GM18907 (cell line): ENCODE measurements around the gene RAP1GAP2.
"Not testable (repeated sequence)": the region's sequence is repeated elsewhere in the genome, so short reads cannot be mapped to it uniquely, and the experiment has no call there.

ENCODE experiments used
- ATAC-seq: cut with Tn5 transposase; IDR thresholded peaks from one replicate; pipeline ENCODE4 v1.9.1; 2021; ENCODE audit warnings: mild to moderate bottlenecking, moderate library complexity; ENCODE audit not compliant: unreplicated experiment

RAP1GAP2 gene

DNA sequence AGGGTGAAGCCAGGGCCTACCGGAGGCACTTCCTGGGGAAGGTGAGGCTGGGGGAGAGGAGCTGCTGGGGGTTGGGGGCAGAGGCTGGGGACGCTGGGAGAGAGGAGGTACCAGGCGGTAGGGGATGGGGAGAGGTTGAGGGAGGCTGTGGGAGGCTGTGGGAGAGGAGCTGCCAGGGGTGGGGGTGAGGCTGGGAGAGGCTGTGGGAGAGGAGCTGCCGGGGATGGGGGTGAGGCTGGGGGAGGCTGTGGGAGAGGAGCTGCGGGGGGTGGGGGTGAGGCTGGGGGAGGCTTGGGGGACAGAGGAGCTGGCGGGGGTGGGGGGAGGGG, 167.8 kb downstream of the RAP1GAP2 start:
- ATAC-seq, result no peak

DNA sequence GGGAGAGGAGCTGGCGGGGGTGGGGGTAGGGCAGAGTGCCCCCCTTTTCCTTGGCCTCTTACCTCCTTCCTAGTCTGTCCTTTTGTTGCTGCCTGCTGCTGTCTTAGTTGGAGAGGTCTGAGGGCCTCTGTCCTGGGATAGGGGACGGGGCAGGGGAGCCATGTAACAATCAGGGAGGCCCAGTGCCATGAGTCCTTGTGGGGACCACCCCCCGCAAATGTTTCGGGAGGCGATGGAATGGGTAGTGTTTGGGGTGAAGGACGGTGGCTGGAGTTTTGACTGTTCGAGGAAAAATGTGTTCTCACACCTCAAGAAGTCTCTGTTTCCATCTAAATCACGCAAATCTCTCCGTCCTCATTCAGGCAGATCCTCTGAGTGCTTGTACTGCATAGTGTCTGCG, 168.1 kb downstream of the RAP1GAP2 start:
- ATAC-seq, result no peak

DNA sequence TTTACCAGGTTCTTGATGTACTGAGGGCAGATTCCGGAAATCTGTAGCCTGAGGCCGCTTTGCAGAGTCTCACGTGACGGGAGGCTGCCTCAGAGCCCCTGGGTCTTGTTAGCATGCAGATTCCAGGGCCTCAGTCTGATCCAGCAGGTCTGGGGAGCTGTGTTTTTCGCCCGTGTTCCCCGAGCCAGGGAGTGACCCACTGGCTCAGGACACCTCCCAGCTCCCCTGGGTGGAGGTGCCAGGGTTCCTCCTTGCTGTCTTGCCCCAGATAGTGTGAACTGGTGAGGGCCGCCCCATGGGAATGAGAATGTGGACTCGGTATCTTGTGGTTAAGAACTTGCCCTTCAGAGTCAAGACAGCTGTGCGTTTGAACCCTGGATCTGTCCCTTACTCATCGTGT, 168.6 kb downstream of the RAP1GAP2 start:
- no peak for ATAC-seq

DNA sequence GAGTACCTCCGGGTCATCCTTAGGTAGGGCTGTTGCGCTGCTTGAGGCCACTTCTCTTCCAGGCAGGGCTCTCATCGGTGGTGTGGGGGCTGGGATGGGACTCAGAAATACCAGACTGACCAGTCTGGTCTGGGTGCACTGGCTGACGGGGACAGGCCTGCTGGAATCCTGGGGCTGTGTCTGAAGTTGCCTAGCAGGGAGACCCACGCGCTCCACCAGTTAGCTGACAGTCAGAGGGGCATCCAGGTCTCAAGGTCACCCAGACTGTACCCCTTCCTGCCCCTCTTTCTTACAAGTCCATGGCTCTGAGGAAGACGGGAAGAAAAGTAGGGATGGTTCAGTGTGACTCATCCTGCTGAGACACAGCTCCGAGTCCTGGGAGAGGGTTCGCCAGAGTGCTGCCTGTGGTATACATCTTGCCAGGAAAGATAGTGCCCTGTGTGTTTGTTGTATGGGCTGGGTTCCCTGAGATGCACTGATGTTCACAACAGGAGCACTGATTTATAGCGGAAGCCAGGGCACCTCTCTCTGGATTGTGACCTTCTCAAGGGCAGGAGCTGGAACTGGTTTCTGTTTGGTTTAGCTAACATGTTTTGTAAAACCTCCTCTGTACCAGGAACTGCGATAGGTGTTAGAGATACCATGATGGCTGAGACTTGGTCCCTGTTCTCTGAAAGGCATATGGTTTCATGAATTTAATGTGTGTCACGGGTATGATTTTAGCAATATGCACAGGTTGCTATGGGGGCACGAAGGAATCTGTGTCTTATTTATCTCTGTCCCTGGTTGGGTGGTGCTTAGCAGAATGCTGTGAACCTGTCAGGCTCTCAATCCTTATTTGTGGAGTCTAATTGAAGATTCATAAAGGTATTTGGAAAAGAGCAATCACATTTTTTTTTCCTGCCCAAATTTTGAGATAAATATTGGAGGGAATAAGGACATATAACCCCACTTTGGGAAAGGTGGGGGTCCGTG, 169.7 kb downstream of the RAP1GAP2 start:
- ATAC-seq, result no peak

DNA sequence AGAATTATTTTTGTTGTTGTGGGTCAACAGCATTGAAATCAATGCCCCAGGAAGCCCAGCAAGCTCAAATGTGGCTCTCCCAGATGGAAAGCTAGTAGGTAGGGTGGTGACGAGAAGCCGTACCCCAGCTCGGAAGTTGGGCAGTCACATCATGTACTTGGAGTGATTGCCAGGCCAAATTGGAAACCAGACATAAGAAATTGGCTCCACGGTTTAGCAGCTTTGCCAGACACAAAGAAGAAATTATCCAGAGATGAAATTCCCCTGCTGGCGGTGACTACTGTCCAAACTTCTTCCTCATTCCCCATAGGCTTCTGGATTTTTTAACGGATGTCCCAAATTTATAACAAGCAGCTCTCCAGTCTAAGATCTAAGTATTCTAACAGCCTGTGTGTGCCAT, 171.3 kb downstream of the RAP1GAP2 start:
- no peak for ATAC-seq

DNA sequence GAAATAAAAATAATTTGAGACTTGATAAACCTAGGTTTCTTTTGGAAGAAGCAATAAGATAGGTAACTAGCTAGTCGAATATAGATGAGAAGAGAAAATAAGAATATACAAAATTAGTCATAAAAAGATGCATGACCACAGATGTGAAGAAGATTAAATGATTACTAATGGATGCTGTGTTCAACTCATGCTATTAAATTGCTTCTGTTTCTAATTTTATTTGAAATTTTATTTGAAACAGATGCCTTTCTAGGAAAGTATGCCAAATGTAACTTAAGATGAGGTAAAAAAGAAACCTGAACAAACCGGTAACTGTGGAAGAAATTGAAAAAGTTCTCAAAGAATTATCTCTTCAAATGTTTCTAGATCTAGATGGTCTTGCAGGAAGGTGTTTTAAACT, 175.6 kb downstream of the RAP1GAP2 start:
- ATAC-seq, result no peak

DNA sequence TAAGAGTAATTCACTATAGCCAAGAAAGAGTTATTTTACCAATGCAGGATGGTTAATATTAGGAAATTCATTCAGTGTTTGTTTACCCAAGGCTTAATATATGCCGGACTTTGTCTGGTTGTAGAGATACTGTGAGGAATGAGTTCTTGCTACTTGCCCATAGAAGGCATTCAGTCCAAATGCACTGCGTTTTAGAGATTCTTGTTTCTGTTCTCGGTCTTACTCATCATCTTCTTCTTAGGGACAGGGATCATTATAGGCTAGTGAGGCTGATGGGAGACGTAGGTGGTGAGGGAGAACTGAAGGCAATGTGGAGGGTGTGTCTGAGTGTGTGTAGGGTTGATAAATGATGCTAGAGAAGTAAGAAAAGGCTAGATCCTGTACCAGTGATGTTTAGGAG, 176.5 kb downstream of the RAP1GAP2 start:
- no peak for ATAC-seq

DNA sequence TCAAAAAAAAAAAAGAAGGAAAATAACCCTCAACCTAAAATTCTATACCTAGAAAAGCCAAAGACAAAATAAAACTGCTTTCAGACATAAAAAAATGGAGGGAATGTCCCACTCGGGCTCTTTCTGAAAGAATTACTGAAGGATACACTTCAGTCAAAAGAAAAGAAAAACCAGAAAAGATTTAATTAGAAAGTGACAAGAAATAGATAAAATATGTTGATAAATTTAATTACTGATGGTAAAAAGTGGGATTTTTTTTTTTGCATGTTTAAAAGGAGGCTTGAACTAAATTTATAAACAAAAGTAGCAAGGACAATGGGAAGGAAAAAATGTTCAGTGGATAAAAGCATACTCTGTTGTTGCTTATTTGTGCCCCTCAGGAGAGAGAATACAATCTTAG, 178.1 kb downstream of the RAP1GAP2 start:
- ATAC-seq, result no peak

DNA sequence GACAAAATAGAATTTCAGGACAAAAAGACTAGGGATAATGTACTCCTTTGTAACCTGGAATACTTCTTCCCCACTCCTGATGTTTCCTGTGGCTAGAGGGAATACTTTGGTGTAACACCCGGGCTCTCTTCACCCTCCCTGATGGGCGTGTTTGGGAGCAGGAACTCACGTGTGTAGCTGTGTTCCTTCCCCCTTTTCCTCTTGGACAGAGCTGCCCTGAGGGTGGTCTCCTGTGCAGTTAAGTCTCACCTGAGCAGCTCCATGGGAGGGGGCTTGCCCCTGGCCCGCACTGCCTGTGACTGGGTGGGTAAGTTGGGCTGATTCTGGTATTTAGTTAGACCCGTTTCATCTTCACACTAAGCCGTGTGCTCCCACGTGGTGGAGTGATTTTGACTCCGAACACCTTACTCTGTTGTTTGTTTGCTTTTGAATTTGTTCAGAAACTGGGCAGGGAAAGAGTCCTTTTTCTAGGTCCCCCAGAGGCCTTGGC, 179.3 kb downstream of the RAP1GAP2 start:
- no peak for ATAC-seq

DNA sequence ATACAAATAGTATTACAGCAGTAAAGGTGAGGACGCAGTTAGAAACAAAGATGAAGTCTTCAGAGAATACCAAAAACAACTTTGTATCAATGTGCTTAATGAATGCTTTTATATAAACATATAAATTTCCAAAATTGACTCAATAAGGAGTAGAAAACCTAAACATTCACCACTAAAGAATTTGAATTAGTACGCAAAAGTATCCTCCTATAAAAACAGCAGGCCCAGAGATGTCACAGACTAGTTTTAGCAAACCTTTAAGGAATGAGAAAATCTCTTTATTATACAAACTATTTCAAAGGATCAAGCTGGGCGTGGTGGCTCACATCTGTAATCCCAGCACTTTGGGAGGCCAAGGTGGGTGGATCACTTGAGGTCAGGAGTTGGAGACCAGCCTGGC, 180.9 kb downstream of the RAP1GAP2 start:
- no peak for ATAC-seq

DNA sequence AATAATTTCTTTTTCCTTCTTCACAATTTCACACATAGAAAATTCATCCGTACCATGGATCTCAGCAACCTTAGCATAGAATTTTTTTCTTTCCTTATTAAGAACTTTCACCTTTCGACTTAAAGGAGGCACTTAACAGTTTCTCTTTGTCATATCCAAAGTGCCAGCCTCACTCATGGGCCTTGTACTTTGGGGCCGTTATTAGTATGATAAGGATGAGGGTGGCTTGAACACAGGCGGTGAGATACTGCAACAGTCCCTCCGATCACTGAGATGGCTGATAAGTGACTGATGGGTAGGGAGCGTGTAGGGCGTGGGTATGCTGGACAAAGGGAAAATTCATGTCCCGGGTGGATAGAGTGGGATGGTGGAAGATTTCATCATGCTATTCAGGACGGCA, 181.9 kb downstream of the RAP1GAP2 start:
- ATAC-seq, result no peak

DNA sequence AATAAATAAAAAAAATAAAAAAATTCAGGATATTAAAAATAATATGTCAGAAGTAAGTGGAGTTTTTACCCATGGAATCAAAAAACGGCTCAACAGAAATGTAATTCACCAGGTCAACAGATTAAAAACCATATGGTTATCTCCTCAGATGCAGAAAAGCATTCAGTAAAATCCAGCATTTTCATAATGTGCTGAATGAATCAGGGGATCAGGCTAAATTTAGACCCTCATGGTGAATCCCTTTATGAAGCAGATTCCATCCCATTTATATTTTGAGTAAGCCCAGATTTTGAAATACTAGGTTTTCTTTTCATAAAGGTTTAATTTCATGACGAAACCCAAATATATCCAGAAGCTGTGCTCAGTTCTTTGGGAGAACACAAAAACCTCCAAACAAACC, 182.8 kb downstream of the RAP1GAP2 start:
- no peak for ATAC-seq

DNA sequence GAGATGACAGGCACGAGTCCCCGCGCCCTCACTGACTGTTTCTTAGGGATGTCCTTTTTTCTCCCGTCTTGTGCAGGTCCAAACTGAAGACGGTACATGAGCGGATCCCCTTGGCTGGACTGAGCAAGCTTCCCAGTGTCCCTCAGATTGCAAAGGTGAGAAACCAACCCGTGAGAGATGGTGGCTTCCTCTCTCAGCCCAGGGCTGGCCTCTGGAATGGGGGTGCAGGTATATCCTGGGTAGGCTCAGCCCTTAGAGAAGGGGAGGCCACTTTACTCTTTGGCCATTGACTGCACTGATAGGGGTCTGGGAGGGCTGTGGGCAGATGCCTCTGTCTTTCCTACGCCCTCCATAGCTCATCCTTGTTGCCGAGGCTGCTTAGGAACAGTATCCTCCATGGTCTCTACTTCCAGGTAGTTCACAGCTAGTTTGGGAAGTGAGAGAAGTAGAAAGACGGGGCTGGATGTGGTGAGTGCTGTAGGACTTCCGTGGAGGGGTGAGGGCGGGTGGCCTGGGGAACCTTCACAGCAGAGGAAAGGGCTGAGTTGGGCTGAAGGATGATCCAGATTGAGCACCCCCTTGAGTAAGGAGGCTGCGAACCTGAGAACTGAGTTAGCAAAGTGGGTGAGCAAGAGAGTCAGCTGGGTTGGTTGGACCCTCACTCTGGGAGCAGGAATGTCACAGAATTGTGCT, 184.1 kb downstream of the RAP1GAP2 start:
- no peak for ATAC-seq

DNA sequence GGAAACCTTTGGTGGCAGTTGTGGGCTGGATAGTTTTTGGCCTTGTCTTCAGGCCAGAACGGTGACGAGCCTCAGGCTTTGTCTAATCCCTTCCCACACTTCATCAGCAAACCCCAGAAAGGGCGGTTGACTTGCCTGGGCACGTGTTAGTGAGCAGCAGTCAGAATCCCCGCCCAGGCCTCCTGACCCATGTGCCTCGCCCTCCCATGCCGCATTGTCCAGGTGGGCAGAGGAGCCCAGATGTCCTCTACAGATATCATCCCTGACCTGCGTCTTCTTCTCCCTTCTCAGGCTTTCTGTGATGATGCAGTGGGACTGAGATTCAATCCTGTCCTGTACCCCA, 184.6 kb downstream of the RAP1GAP2 start:
- no peak for ATAC-seq

DNA sequence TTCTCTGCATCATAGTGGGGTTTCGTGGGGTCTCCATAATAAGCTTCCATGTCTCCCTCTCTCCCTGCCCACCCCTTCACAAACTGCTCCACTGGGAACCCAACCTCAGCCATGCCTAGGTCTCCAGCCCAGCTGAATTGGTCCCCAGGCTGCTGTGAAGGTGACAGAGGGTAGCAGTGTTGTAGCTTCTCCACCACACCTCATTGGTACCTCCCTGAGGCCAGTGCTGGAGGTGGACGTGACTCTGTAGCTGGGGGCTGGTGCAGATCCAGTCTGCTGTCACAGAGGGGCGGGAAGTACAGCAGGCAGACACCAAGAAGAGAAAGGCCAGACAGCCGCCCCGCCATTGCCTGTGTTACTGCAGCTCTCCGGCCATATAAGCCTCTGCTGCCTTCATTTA, 185.1 kb downstream of the RAP1GAP2 start:
- no peak for ATAC-seq

DNA sequence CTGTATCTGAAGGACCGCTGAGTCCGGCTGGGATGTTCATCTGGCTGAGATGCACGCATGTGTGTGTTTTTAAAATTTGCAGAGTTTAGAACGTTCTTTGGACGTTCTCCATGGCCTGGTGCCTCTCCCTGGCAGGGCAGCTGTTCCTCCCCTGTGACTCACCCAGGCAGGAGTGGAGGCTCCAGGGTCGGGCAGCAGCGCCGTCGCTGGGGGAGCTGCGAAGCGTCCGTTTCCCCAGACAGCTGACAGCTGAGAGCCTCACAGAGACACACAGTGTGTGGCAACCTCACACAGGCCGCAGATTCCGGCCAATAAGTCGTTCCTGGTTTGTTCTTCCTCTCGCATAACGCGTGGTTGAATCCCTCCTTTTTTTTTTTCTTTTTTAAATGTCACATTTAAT, 186.6 kb downstream of the RAP1GAP2 start:
- no peak for ATAC-seq

DNA sequence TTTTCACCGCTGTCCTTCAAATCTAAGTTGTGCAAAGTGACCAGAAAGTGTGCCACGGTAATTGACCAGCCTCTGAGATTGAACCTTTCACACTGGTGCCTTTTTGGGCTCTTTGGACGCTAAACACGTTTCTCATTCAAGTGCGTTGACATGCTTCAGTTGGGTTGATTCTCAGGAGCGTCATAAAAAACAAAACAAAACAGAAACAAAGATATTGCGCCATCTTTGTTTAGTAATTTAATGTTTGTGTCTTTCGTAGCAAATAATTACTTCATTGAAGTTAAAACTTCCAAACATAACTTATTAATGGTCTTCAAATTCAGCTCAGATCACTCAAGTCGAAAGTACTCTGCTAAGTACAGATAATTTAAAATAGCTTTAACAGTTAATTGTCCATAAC, 187.0 kb downstream of the RAP1GAP2 start:
- ATAC-seq, result no peak

DNA sequence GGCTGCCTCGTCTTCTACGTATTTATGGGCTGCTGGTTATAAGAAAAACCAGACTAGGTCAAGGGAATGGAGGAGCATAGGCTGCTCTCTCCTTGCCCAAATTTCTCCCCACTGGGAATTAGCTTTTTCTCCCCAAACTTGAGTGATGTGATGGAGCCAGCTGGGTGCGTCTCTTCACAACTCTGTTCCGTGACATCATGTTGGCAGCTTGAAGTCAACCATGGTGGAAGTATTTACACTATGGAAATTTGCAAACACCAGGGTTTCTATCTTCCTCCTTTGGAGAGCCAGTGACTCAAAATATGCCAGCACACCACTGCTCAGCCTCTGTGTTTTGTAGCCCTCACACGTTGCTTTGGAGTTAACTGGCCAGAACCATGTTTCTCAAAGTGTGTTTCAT, 189.1 kb downstream of the RAP1GAP2 start:
- no peak for ATAC-seq

DNA sequence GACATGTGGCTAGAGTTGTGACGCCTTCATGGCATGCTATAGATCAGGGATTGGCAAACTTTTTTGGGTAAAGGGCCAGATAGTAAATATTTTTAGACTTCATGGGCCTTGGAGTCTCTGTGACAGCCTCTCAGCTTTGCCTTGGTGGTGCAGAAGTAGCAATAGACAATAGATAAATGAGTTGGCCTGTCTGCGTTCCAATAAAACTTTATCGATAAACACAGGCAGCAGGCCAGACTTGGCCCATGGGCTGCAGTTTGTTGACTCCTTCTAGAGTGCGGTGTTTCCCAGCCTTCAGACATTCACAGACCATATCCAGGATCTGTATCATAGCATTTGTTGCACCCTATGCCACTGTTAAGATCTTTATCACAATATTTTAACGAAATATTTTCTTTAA, 190.7 kb downstream of the RAP1GAP2 start:
- no peak for ATAC-seq

DNA sequence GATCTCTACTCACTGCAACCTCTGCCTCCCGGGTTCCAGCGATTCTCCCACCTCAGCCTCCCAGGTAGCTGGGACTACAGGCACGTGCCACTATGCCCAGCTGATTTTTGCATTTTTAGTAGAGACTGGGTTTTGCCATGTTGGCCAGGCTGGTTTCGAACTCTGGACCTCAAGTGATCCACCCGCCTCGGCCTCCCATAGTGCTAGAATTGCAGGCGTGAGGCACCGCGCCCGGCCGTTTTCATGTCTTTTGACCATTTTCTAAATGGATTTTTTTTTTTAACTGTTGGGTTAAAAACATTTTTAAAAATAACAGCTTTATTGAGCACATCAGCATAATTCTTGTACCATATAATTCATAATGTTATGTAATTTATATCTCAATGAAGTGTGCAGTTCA, 193.2 kb downstream of the RAP1GAP2 start:
- ATAC-seq, result not testable (repeated sequence)

DNA sequence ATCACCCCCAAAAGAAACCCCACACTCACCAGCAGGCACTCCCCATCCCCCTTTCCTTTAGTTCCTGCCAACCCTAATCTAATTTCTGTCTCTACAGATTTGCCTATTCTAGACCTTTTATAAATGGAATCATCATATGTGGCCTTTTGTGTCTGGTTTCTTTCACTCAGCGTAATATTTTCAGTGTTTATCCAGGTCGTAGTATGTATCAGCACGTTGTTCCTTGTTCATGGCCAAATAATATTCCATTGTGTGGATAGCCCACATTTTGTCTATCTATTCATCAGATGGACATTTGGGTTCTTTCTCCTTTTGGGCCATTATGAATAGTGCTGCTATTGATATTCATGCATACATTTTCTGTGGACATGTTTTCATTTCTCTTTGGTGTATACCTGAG, 193.6 kb downstream of the RAP1GAP2 start:
- no peak for ATAC-seq

DNA sequence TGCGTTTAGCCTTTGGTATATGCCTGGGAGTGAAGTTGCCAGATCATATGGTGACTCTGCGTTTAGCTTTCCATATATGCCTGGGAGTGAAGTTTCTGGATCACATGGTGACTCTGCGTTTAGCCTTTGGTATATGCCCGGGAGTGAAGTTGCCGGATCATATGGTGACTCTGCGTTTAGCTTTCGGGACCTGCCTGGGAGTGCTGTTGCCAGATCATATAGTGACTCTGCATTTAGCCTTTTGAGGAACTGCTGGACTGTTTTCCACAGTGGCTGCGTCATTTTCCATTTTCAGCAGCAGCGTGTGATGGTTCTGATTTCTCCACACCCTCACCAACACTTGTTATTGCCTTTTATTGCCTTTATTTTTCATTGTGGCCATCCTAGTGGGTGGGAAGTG, 194.2 kb downstream of the RAP1GAP2 start:
- no peak for ATAC-seq
